Non-pigmented ciliary epithelial cell (primary cell): Measurements from ENCODE around the gene RIPK1.
"Not testable (repeated sequence)": the region's sequence is repeated elsewhere in the genome, so short reads cannot be mapped to it uniquely, and the experiment has no call there.

Source experiments
- DNase-seq: peaks from one replicate; pipeline ENCODE4 v3.0.0-alpha.2; 2010; ENCODE audit warnings: low read depth

RIPK1 gene

GRCh38 chr6:3045777-3046176 lies 22.5 kb upstream of the RIPK1 start:
- no peak for DNase-seq

GRCh38 chr6:3046295-3046694 lies 22.0 kb upstream of the RIPK1 start:
- DNase-seq = no peak

GRCh38 chr6:3048009-3048408 lies 20.3 kb upstream of the RIPK1 start:
- DNase-seq = not testable (repeated sequence)

GRCh38 chr6:3052481-3053230 lies 15.6 kb upstream of the RIPK1 start:
- DNase-seq = no peak

GRCh38 chr6:3053231-3053508 lies 15.1 kb upstream of the RIPK1 start:
- no peak for DNase-seq

- DNase-seq = not testable (repeated sequence)
Observed at GRCh38 chr6:3054229-3055157, 13.8 kb upstream of the RIPK1 start.

GRCh38 chr6:3055158-3055499 lies 13.2 kb upstream of the RIPK1 start:
- DNase-seq = not testable (repeated sequence)

GRCh38 chr6:3057063-3057770 lies 11.1 kb upstream of the RIPK1 start:
- no peak for DNase-seq

- DNase-seq = no peak
Observed at GRCh38 chr6:3058957-3059356, 9.3 kb upstream of the RIPK1 start.

GRCh38 chr6:3060092-3060491 lies 8.2 kb upstream of the RIPK1 start:
- DNase-seq = not testable (repeated sequence)

GRCh38 chr6:3061501-3061941 lies 6.8 kb upstream of the RIPK1 start:
- DNase-seq = peak; percentile 70

GRCh38 chr6:3063340-3063732 lies 5.0 kb upstream of the RIPK1 start:
- DNase-seq = not testable (repeated sequence)

- DNase-seq = no peak
Observed at GRCh38 chr6:3063733-3064700, 4.3 kb upstream of the RIPK1 start.

GRCh38 chr6:3071568-3071967 lies 3.3 kb downstream of the RIPK1 start:
- DNase-seq = no peak

GRCh38 chr6:3072798-3073197 lies 4.5 kb downstream of the RIPK1 start:
- DNase-seq = no peak

GRCh38 chr6:3073382-3073781 lies 5.1 kb downstream of the RIPK1 start:
- DNase-seq = no peak

GRCh38 chr6:3075772-3076113 lies 7.4 kb downstream of the RIPK1 start:
- no peak for DNase-seq

- no peak for DNase-seq
Observed at GRCh38 chr6:3076320-3076719, 8.0 kb downstream of the RIPK1 start.

- DNase-seq = no peak
Observed at GRCh38 chr6:3077430-3077829, 9.1 kb downstream of the RIPK1 start.

GRCh38 chr6:3078952-3079351 lies 10.7 kb downstream of the RIPK1 start:
- not testable (repeated sequence) for DNase-seq

GRCh38 chr6:3079682-3080081 lies 11.4 kb downstream of the RIPK1 start:
- no peak for DNase-seq

- no peak for DNase-seq
Observed at GRCh38 chr6:3081960-3082359, 13.7 kb downstream of the RIPK1 start.
